Thyroid gland (tissue), 4 donors: ENCODE results near the gene OTOF.

Experiments
- CTCF ChIP-seq, 6 experiments: fragments of 200-600 bp in 3 of 6; fragments of 450-650 bp in 3 of 6; sonication (generic) in 3 of 6; IDR thresholded peaks; one replicate each; pipeline ENCODE4 v1.5.1; 2016 to 2019; ENCODE audit warnings: antibody characterized with exemption in 6 of 6, mild to moderate bottlenecking in 2 of 6, inconsistent platforms in 1 of 6, moderate library complexity in 1 of 6
- POLR2A ChIP-seq, 2 donors: fragments of 450-650 bp; IDR thresholded peaks; one replicate each; pipeline ENCODE4 v1.6.1; 2017; ENCODE audit warnings: antibody characterized with exemption in 2 of 2, mild to moderate bottlenecking in 2 of 2, moderate library complexity in 1 of 2

GRCh38 chr2:26513261-26513660, 35.3 kb upstream of the OTOF start:
- no peak for TF ChIP-seq CTCF (IDR thresholded peaks at IDR 0.05)
- TF ChIP-seq POLR2A (IDR thresholded peaks at IDR 0.05), result no peak
